ENCODE data around the gene NOP16. TPM values are rescaled to one million over a fixed set of nuclear protein-coding genes. Genes with fewer than 3 reads are reported as not detected.

Gene NOP16
- total and polyA plus RNA-seq, 2 of the 13 experiments (the other 11 are each of a cell fraction or from before 2014, with no cell fraction given), result 43.3 to 48.4 TPM

DNA sequence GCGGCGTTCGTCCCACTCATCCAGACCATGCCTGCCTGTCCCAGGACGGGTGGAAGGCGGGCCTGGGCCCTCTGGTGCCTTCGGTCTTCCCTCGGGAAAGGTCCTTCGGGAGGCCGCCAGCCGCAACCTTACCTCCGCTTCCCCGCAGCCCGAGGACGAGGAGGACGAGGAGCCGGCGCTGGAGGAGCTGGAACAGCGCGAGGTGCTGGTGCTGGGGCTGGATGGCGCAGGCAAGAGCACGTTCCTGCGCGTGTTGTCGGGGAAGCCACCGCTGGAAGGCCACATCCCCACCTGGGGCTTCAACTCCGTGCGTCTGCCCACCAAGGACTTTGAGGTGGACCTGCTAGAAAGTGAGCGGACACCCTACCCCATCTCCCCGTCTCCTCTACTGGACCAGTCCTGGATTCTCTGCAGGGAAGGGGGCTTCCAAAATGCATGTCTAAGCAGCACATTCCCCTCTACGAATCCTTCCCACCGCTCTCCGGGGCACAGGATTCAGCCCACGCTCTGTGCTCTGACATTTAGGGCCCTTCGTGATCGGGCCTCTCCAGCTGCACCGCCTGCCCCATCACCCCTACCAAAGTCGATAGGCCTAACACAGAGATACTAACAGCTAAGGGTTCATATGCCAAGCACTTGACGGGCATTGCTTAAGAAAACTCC is 22.0 kb downstream of the NOP16 start (continued):
- no peak for TF ChIP-seq MAZ (IDR thresholded peaks at IDR 0.05; ENCODE audit: borderline replicate concordance, low read depth, low read length)
- no peak for TF ChIP-seq MAZ (CRISPR knock-in tag; IDR thresholded peaks at IDR 0.05; ENCODE audit: low read depth)
- TF ChIP-seq POLR2G (IDR thresholded peaks at IDR 0.05; ENCODE audit: low read depth, low read length), result no peak
- TF ChIP-seq NCOA1 (CRISPR knock-in tag; IDR thresholded peaks at IDR 0.05), result no peak
- TF ChIP-seq REXO4 (CRISPR knock-in tag; IDR thresholded peaks at IDR 0.05; ENCODE audit: borderline replicate concordance), result no peak

- Histone ChIP-seq H3K27ac (ENCODE audit: extremely low read length, insufficient read depth, low read length) (no peak within 1 kb of the TSS), H3K4me3 (replicated peaks in 1 of 3; ENCODE audit: insufficient read depth in 1 of 3, low read depth in 2 of 3, low read length in 3 of 3) (peak within 1 kb of the TSS; percentile 30 to 64 (median 44); a peak in 5 of 6 replicates), H3K79me2 (ENCODE audit: insufficient read depth, low read length) (peaks cover 9% of the 10 kb centered on the region), H3K36me3 (replicated peaks in 1 of 2; ENCODE audit: control insufficient read depth in 1 of 2, insufficient read depth in 2 of 2, low read length in 2 of 2) (no peaks in the 10 kb centered on the region), H3K9me3 (ENCODE audit: low read length) (no peaks in the 10 kb centered on the region), H4K20me1 (ENCODE audit: insufficient read depth, low read length) (no peaks in the 10 kb centered on the region), H3K9ac (ENCODE audit: insufficient read depth, low read depth, low read length) (no peak within 1 kb of the TSS; the same call in 1 of the 2 replicates), H3K27me3 (ENCODE audit: control insufficient read depth in 1 of 2, insufficient read depth in 2 of 2, low read length in 2 of 2) (peaks cover 3 to 6% of the 10 kb centered on the region in 2 experiments; a peak in 4 of 5 replicates), H2AFZ (ENCODE audit: low read length) (no peak within 1 kb of the TSS), H3K4me2 (ENCODE audit: low read depth, low read length) (peak within 1 kb of the TSS; percentile 93), H3K4me1 (ENCODE audit: insufficient read depth, low read length) (peaks cover 57% of the 10 kb centered on the region)
- intact Hi-C loops (cut with micrococcal nuclease; ENCODE audit: unreplicated experiment) (no loop called here), in situ Hi-C loops (cut with HindIII; ENCODE audit: extremely low pct_ligation_motif_present, low pct_unique_long_range_greater_than_20kb) (no loop called here)
- FAIRE-seq (no peak), DNase-seq (ENCODE audit: low spot score) (no peak), ATAC-seq (no peak)
- 93% methylated on average over 54 of the region's 108 CpGs for WGBS (ENCODE audit: low lambda C conversion rate)
- ChIA-PET POLR2A (no interaction called here), CTCF (ENCODE audit: low intra/inter-chr PET ratio, low total read pairs) (no interaction called here)
- BruUV-seq (replicated peaks), result no TSS peak
- TF ChIP-seq, protein P1, sequence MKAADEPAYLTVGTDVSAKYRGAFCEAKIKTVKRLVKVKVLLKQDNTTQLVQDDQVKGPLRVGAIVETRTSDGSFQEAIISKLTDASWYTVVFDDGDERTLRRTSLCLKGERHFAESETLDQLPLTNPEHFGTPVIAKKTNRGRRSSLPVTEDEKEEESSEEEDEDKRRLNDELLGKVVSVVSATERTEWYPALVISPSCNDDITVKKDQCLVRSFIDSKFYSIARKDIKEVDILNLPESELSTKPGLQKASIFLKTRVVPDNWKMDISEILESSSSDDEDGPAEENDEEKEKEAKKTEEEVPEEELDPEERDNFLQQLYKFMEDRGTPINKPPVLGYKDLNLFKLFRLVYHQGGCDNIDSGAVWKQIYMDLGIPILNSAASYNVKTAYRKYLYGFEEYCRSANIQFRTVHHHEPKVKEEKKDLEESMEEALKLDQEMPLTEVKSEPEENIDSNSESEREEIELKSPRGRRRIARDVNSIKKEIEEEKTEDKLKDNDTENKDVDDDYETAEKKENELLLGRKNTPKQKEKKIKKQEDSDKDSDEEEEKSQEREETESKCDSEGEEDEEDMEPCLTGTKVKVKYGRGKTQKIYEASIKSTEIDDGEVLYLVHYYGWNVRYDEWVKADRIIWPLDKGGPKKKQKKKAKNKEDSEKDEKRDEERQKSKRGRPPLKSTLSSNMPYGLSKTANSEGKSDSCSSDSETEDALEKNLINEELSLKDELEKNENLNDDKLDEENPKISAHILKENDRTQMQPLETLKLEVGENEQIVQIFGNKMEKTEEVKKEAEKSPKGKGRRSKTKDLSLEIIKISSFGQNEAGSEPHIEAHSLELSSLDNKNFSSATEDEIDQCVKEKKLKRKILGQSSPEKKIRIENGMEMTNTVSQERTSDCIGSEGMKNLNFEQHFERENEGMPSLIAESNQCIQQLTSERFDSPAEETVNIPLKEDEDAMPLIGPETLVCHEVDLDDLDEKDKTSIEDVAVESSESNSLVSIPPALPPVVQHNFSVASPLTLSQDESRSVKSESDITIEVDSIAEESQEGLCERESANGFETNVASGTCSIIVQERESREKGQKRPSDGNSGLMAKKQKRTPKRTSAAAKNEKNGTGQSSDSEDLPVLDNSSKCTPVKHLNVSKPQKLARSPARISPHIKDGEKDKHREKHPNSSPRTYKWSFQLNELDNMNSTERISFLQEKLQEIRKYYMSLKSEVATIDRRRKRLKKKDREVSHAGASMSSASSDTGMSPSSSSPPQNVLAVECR (CRISPR knock-in tag; IDR thresholded peaks at IDR 0.05; ENCODE audit: borderline replicate concordance), result 0 out of 2 replicates have a peak, but pooled peaks have one; percentile 23
- TF ChIP-seq GABPB1 (CRISPR knock-in tag; IDR thresholded peaks at IDR 0.05), result peak; percentile 32; the same call in 1 of the 2 replicates
- TF ChIP-seq DNMT3B (CRISPR knock-in tag; conservative IDR thresholded peaks at IDR 0.05), result no peak
- peak; percentile 43; the same call in 1 of the 2 replicates for TF ChIP-seq HCFC1 (IDR thresholded peaks at IDR 0.05; ENCODE audit: low read depth, low read length)
- TF ChIP-seq THAP11 (CRISPR knock-in tag; IDR thresholded peaks at IDR 0.05), result peak; percentile 91
- peak; percentile 38; the same call in 1 of the 2 replicates for TF ChIP-seq HOXA3 (CRISPR knock-in tag; IDR thresholded peaks at IDR 0.05)
- TF ChIP-seq ZNF143 (CRISPR knock-in tag; IDR thresholded peaks at IDR 0.05), result peak; percentile 74
- TF ChIP-seq, protein P2, sequence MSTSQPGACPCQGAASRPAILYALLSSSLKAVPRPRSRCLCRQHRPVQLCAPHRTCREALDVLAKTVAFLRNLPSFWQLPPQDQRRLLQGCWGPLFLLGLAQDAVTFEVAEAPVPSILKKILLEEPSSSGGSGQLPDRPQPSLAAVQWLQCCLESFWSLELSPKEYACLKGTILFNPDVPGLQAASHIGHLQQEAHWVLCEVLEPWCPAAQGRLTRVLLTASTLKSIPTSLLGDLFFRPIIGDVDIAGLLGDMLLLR (CRISPR knock-in tag; IDR thresholded peaks at IDR 0.05), result no peak
- no peak for TF ChIP-seq RBFOX2 (IDR thresholded peaks at IDR 0.05; ENCODE audit: low read depth, low read length)
- no peak for TF ChIP-seq EHMT2 (IDR thresholded peaks at IDR 0.05; ENCODE audit: borderline replicate concordance, low read depth, low read length)
- 0 out of 2 replicates have a peak, but pooled peaks have one; percentile 25 for TF ChIP-seq NFKB2 (CRISPR knock-in tag; IDR thresholded peaks at IDR 0.05; ENCODE audit: borderline replicate concordance)
- no peak for TF ChIP-seq MLLT10 (CRISPR knock-in tag; IDR thresholded peaks at IDR 0.05)
- TF ChIP-seq ZNF329 (CRISPR knock-in tag; IDR thresholded peaks at IDR 0.05; ENCODE audit: low read depth), result peak; percentile 82; the same call in 1 of the 2 replicates
Observed at GRCh38 chr5:176365351-176366231, 22.8 kb downstream of the NOP16 start, which contains the start of gene ARL10. ARL10 (plus strand) TSS chr5:176365487; CDS start chr5:176365564, 77 bp downstream.
